Glutamatergic neuron (in vitro differentiated cells): Measurements from ENCODE around the gene TMX2. TPM values are rescaled to one million over a fixed set of nuclear protein-coding genes. Genes with fewer than 3 reads are reported as not detected.
A peak's percentile ranks its signal among the peaks of the same experiment; 100 is the strongest.

Experiments used
- DNase-seq: peaks from one replicate; pipeline ENCODE4 v3.0.0; 2022
- H3K27ac Mint-ChIP-seq: one replicate; pipeline ENCODE4 v1.8.0; 2020; ENCODE audit warnings: mild to moderate bottlenecking, mixed read lengths, inconsistent platforms; ENCODE audit not compliant: unreplicated experiment
- H3K27me3 Mint-ChIP-seq: one replicate; pipeline ENCODE4 v1.8.0; 2020; ENCODE audit warnings: mild to moderate bottlenecking, moderate library complexity, mixed read lengths, inconsistent platforms; ENCODE audit not compliant: unreplicated experiment
- H3K36me3 Mint-ChIP-seq: one replicate; pipeline ENCODE4 v1.8.0; 2020; ENCODE audit warnings: mild to moderate bottlenecking, mixed read lengths, inconsistent platforms; ENCODE audit not compliant: unreplicated experiment
- H3K4me1 Mint-ChIP-seq: one replicate; pipeline ENCODE4 v1.8.0; 2020; ENCODE audit warnings: mild to moderate bottlenecking, low read depth, mixed read lengths, inconsistent platforms; ENCODE audit not compliant: unreplicated experiment
- H3K4me3 Mint-ChIP-seq: one replicate; pipeline ENCODE4 v1.8.0; 2020; ENCODE audit warnings: mild to moderate bottlenecking, mixed read lengths, inconsistent platforms; ENCODE audit not compliant: unreplicated experiment
- H3K9me3 Mint-ChIP-seq: one replicate; pipeline ENCODE4 v1.8.0; 2020; ENCODE audit warnings: mild to moderate bottlenecking, moderate library complexity, mixed read lengths, inconsistent platforms; ENCODE audit not compliant: unreplicated experiment
- CTCF ChIP-seq: fragments of 200-600 bp; sonication (generic); IDR thresholded peaks from one replicate; pipeline ENCODE4 v1.5.0; 2021; ENCODE audit not compliant: partially characterized antibody, unreplicated experiment
- total RNA-seq: library from RNA; stranded (reverse); fragmentation: NEBNext Ultra II Directional; extraction: Animal tissue kit (Norgen Biotek cat#: 25700); gene quantifications from one replicate; pipeline ENCODE4 v1.2.1, GENCODE V29; 2021; ENCODE audit not compliant: unreplicated experiment

Gene TMX2
- total RNA-seq, 1 donor from 2014 or later = 94.5 TPM

- Mint-ChIP-seq H3K4me1 (peaks cover 5% of the 10 kb centered on the region), H3K27me3 (peaks cover 21% of the 10 kb centered on the region), H3K9me3 (peaks cover 24% of the 10 kb centered on the region), H3K4me3 (peak within 1 kb of the TSS; percentile 97), H3K36me3 (no peaks in the 10 kb centered on the region), H3K27ac (peak within 1 kb of the TSS; percentile 100)
- peak; percentile 99 for DNase-seq
- TF ChIP-seq CTCF = peak; percentile 65
Measured at GRCh38 chr11:57667736-57668433, 44.5 kb upstream of the TMX2 start, which contains the start of gene ZDHHC5. TSS of gene ZDHHC5 (plus strand) at chr11:57668114. CDS start at chr11:57673091, 4,977 bp downstream.

GRCh38 chr11:57668434-57668782 is 44.0 kb upstream of the TMX2 start:
- Mint-ChIP-seq H3K4me1 (peaks cover 5% of the 10 kb centered on the region), H3K9me3 (peaks cover 24% of the 10 kb centered on the region), H3K4me3 (peak overlapping the region; percentile 97), H3K27me3 (peaks cover 21% of the 10 kb centered on the region), H3K27ac (peak overlapping the region; percentile 89), H3K36me3 (no peaks in the 10 kb centered on the region)
- no peak for DNase-seq
- TF ChIP-seq CTCF = no peak

GRCh38 chr11:57674251-57674650 is 38.1 kb upstream of the TMX2 start:
- no peak overlapping the region for H3K4me3 Mint-ChIP-seq
- no peak for DNase-seq
- peaks cover 5% of the 10 kb centered on the region for H3K4me1 Mint-ChIP-seq
- H3K9me3 Mint-ChIP-seq = no peaks in the 10 kb centered on the region
- peak overlapping the region; percentile 3 for H3K27ac Mint-ChIP-seq
- no peak for TF ChIP-seq CTCF
- H3K27me3 Mint-ChIP-seq = peaks cover under 1% of the 10 kb centered on the region
- no peaks in the 10 kb centered on the region for H3K36me3 Mint-ChIP-seq

- Mint-ChIP-seq H3K27me3 (no peaks in the 10 kb centered on the region), H3K4me1 (no peaks in the 10 kb centered on the region), H3K36me3 (no peaks in the 10 kb centered on the region), H3K4me3 (no peak overlapping the region), H3K27ac (no peak overlapping the region), H3K9me3 (no peaks in the 10 kb centered on the region)
- DNase-seq = no peak
- TF ChIP-seq CTCF = no peak
Measured at GRCh38 chr11:57675176-57675941, 37.0 kb upstream of the TMX2 start.

- no peaks in the 10 kb centered on the region for H3K27me3 Mint-ChIP-seq
- H3K9me3 Mint-ChIP-seq = no peaks in the 10 kb centered on the region
- no peak overlapping the region for H3K4me3 Mint-ChIP-seq
- TF ChIP-seq CTCF = no peak
- no peak overlapping the region for H3K27ac Mint-ChIP-seq
- no peaks in the 10 kb centered on the region for H3K36me3 Mint-ChIP-seq
- DNase-seq = no peak
- H3K4me1 Mint-ChIP-seq = no peaks in the 10 kb centered on the region
Measured at GRCh38 chr11:57679396-57679795, 33.0 kb upstream of the TMX2 start.
